ENCODE measurements around the gene NKX2-4. TPM values are rescaled to one million over a fixed set of nuclear protein-coding genes. Genes with fewer than 3 reads are reported as not detected.
"Not testable (repeated sequence)": the region's sequence is repeated elsewhere in the genome, so short reads cannot be mapped to it uniquely, and the experiment has no call there.

Gene NKX2-4
- not detected for total RNA-seq
- long read RNA-seq, result 0 reads

DNA sequence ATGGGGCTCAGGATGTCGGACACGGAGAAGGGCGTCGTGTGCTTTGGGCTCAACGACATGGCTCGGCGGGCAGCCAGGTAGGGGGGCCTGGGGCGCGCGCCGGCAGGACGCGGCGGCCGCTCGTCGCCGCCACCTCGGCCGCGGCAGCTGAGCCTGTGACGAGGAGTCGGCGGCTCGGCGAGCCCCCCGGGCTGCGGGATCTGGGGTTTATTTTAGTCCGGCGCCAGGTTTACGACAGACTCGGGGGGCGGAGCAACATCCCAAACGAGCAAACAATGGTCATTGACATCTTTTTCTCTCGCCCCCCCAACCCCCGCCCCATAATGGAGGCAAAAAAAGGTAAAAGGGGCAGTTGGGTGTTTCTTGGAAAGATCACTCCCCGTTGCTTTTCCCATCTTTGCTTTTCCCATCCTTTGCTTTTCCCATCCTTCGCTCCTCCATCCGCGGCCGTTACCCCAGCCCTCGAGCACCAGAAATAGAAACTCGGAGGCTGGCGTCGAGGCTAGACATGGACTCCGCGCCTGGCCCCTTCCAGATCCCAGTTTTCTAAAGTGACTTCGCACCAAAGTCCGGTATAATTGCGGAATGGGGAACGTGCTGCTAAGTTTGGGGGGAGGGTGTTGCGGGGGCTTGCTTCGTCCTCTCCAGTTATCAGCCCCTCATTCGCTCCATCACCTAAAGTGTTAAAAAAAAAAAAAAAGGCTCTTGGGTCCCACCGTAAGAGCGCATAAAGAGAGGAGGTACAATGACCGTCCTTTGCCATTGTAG lies at the start of gene NKX2-4:
Gene NKX2-4 (minus strand): TSS at position 186 of the 768 bp plus-strand sequence. CDS start 127 bp downstream, at position 59.
- DNase-seq (no peak), ATAC-seq (no peak)
- intact Hi-C loops (cut with micrococcal nuclease), result no loop called here

DNA sequence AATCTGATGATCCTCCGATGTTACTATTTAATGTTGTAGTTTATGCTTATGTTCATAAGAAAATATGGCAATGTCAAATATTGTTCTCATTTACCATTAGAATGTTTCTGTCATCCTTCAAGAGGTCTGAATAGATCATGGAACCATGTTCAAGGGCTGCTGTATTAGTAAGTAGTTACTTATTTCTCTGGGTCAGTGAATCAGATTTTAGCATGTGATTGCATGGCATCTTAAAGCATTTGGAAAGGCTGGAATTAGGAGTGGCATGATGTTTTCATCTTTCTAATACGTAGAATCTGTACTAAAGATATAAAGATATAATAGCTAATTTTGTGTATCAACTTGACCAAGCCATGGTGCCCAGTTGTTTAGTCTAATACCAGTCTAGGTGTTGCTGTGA lies 40.5 kb upstream of the NKX2-4 start:
- ATAC-seq, result no peak
- intact Hi-C loops (cut with micrococcal nuclease), result no loop called here
- DNase-seq, result no peak

DNA sequence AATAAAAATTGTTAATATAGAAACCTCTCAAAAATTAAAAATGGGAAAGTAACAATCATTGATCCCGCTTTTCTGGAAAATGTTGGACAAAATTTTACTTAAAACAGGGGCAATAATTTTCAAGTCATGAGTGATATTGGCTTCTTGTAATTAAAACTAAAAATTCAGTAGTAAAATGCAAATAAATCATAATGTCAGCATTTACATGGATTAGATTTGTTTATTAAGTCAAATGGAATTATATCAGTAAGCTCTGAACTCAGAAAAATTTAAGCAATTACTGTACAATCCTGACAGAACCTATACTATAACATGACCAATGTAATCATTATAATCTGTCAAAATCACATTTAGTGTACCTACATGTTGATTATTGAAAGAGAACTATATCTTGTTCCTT lies 39.9 kb upstream of the NKX2-4 start:
- intact Hi-C loops (cut with micrococcal nuclease), result no loop called here
- ATAC-seq, result no peak

DNA sequence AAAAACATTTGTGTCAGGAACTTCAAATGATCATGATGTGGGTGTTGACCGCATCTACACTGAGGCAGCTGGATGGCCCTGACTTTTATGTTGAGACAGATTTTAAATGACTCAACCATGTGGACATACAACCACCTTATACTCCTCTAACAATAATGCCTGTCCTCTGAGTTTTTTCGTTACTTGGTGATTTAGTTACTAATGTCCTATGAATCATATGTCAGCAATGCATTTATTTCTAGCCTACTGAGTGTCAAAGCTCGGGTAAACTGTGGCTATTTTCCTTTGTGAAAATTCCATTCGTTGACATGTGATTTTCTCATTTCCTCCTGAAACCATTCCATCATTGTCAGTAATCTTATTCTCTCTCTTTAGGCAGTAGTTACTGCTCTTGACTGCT lies 38.9 kb upstream of the NKX2-4 start:
- no peak for DNase-seq
- ATAC-seq, result no peak
- intact Hi-C loops (cut with micrococcal nuclease), result no loop called here

More for the DNA sequence above, 39.9 kb upstream of the NKX2-4 start:
- DNase-seq, result no peak

DNA sequence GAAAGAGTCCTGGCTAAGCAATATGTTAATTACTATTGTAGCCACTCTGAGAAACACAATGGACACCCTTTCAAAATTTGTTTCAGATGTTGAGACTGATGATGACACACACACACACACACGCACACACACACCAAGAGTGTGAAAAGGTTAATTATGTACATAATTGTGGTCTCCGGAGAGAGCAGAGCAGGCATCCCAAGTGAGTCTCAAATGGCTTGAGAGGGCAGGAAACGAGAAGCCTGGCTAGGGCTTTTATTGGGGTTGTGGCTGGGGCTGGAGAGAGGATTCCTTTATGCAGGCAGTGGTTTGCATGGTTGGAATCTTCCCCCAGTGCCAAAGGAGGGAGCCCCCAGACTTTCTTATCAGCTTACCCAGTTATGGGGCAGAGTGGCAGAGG lies 38.2 kb upstream of the NKX2-4 start:
- intact Hi-C loops (cut with micrococcal nuclease), result no loop called here
- no peak for ATAC-seq
- DNase-seq, result no peak

DNA sequence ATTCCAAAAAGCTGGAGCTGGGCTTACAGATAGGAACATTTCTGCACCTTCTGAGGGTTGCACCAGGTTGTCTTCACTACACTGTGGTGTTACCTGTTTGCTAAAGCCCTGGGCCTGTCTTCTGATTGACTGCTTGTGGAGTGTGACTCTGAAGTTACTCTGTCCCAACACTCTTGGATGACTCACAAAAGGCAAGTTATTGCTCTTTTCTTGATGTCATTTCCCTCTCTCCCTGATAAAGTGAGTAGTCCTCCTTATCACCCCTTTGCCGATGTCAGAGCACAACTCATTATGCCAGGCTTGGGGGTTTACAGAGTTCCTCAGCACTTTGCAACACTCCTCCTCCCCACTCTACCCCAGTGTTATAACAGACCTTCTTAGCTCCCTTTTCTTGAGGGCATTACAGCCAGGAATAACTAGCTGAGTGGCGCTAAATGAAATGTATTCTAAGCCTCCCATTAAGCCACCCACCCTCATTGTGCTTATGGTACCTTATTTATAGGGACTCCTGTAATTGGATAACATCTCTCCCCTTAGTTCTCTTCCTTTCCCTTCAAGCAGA lies 36.1 kb upstream of the NKX2-4 start:
- intact Hi-C loops (cut with micrococcal nuclease), result no loop called here
- DNase-seq, result no peak
- ATAC-seq, result no peak

DNA sequence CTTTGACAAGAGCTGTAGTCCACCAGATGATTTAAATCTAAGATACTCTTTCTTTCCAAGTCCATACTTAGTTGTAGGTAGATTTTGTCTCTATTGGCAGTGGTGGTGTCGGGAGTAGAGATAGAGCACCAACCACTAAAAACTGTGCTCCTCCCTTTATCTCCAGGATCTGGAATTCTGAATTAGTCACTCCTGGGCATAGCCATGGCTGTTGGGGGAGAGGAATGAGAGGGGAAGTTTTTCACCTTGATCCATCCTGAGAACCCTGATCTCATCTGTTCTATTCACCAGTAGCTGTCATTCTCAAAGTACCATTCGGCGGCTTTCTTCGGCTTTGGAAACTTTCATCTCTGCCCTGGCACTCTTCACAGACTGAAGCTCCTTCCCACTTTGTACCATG lies 35.6 kb upstream of the NKX2-4 start:
- ATAC-seq (no peak), DNase-seq (no peak)
- intact Hi-C loops (cut with micrococcal nuclease), result no loop called here

DNA sequence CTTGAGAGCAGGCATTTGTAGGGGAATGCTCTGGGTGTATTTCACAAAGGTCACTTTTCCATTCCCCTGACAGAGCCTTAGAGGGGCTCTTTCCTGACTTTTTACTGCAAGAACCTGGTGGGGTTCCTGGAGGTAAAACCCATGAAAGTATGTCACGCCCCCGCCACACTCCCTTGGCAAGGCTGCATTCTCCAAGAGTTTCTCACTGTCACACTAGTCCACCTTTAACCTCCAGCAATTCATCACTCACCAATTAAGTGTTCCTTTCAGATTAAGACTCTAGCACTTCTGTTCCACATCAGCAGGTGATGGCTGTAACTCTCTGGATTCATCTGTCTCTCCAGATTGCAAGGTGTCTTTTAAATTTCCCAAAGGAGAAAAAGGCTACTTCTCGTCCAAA lies 32.7 kb upstream of the NKX2-4 start:
- ATAC-seq (no peak), DNase-seq (no peak)
- intact Hi-C loops (cut with micrococcal nuclease), result no loop called here

DNA sequence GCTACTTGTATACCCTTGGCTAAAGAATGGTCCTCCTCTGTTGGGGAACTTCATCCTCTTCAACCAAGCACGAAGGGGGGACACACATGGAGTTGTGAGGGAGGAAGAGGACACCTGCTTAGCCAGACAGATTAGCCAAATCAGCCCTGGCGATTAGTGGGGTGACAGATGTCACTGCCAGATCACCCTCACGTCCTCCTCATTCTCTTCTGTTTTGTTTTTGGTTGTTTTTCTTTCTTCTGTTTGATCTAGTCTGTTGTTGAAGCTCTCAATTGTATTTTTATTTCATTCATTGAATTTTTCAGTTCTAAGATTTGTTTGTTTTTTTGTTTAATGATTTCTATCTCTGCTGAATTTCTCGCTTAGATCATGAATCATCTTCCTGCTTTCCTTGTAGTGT lies 27.5 kb upstream of the NKX2-4 start:
- intact Hi-C loops (cut with micrococcal nuclease), result no loop called here
- ATAC-seq (no peak), DNase-seq (no peak)

DNA sequence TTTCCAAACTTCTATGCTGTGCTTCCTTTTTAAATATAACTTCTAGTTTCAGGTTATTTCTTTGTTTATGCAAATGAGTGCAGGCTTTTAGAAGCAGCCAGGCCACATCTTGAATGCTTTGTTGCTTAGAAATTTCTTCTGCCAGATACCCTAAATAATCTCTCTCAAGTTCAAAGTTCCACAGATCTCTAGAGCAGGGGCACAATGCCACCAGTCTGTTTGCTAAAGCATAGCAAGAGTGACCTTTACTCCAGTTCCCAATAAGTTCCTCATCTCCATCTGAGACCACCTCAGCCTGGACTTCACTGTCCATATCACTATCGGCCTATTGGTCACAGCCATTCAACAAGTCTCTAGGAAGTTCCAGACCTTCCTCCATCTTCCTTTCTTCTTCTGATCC lies 26.4 kb upstream of the NKX2-4 start:
- ATAC-seq; intact Hi-C loops (cut with micrococcal nuclease); DNase-seq: not testable (repeated sequence)

DNA sequence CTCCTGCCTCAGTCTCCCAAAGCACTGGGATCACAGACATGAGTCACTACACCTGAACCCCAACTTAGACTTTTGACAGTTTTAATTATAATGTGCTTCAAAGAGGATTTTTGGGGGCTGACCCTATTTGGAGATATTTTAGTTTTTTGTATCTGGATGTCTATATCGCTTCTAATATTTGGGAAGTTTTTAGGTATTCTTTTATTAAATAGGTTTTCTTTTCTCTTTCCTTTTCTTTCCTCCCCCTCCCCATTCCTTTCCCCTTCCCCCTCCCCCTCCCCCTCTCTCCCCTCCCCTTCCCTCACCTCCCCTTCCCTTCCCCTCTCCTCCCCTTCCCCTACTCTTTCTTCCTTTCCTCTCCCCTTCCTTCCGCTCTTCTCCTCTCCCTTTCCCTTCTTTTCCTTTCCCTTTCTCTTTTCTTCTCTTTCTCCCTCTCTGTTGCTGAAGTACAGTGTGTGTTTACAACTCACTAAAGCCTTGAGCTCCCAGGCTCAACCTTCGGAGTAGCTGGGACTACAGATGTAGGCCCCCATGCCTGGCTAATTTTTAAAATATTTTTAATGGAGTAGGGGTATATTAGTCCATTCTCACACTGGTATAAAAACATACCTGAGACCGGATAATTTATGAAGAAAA lies 24.4 kb upstream of the NKX2-4 start:
- DNase-seq (no peak), ATAC-seq (no peak)
- intact Hi-C loops (cut with micrococcal nuclease), result no loop called here

DNA sequence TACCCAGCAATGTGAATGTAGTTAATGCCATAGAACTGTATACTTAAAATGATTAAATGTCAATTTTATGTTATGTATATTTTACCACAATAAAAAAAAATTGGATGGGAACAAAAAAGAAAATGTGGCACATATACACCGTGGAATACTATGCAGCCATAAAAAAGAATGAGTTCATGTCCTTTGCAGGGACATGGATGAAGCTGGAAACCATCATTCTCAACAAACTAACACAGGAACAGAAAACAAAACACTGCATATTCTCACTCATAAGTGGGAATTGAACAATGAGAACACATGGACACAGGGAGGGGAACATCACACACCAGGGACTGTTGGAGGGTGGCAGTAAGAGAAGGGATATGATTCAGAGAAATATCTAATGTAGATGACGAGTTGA lies 21.8 kb upstream of the NKX2-4 start:
- intact Hi-C loops (cut with micrococcal nuclease); DNase-seq; ATAC-seq: not testable (repeated sequence)

DNA sequence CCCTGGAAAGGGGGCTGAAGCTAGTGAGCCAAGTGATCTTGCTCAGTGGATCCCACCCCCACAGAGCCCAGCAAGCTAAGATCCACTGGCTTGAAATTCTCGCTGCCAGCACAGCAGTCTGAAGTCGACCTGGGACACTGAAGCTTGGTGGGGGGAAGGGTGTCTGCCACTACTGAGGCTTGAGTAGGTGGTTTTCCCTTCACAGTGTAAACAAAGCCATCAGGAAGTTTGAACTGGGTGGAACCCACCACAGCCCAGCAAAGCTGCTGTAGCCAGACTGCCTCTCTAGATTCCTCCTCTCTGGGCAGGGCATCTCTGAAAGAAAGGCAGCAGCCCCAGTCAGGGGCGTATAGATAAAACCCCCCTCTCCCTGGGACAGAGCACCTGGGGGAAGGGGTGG lies 16.7 kb upstream of the NKX2-4 start:
- intact Hi-C loops (cut with micrococcal nuclease); DNase-seq; ATAC-seq: not testable (repeated sequence)

DNA sequence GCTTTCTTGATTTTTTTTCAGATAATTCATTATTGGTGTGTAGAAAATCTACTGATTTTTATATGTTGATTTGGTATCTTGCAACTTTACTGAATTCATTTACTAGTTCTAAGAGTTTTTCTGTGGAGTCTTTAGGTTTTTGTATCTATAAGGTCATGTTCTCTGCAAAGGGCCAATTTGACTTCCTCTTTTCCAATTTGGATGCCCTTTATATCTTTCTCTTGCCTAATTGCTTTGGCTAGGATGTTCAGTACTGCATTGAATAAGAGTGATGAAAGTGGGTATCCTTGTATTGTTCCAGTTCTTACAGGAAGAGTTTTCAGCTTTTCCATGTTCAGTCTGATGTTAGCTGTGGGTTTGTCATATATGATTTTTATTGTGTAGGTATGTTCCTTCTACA lies 14.4 kb upstream of the NKX2-4 start:
- intact Hi-C loops (cut with micrococcal nuclease), result no loop called here
- ATAC-seq (no peak), DNase-seq (no peak)

DNA sequence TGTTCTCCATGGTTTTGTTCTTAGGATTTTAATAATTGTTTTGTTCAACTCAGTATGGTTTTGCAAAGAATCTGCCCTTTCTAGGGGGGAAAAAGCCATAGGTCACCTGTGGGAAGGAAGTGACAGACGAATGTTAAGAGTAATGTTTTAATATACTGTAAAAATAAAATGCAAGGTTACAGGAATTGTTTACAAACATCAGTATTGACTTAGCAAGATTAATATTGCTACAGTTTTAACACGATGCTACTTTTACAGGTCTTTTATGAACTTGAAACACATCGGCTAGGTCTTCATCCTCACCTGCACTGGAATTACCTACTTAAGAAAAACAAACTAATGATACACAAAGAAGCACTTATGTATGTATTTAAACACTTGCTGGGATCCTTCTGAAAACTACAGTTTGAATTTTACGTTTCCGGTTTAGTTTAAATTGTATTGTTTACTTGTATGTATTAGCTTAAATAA lies 1.7 kb upstream of the NKX2-4 start:
- DNase-seq (no peak), ATAC-seq (no peak)
- intact Hi-C loops (cut with micrococcal nuclease), result no loop called here

DNA sequence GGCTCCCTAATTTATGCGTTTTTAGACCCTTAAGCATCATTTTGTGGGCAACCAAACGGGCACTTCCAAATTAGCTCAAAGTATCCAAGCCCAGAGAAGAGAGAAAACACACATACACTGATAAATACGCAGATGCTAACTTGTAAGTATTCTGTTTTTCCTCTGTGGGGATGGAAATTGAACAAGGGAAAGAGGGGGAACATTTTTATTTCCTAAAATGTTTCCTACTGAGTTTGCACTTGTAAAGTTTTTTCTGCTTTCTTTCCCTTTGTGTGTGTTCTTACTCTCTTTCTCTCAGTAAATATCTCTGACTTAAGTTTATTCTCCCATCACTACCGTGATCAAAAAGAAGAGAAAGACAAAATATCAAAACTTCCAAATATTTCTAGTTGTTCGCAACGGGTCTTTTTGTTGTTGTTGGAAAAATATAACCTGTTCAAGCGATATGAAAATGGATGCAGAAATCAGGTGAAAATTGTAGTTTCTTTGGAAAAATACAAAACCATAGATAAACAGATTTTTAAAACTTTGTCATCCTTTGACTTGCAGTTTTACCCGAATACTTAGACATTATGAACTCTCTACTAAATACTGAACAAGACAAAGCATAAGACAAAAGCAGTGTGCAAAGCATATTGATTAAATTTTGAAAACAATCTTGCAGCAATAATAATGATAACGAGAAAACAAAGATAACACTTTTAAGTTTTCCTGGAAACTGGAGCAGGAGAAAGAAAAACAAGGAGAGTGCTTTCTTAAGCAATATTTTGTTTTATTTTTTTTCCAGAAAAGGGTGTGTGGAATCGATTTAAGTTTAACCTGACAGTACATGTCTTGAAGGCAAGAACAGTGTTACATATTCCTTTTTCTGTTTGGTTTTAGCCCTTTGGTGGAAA lies 1.0 kb upstream of the NKX2-4 start:
- no peak for DNase-seq
- no peak for ATAC-seq
- intact Hi-C loops (cut with micrococcal nuclease), result no loop called here

DNA sequence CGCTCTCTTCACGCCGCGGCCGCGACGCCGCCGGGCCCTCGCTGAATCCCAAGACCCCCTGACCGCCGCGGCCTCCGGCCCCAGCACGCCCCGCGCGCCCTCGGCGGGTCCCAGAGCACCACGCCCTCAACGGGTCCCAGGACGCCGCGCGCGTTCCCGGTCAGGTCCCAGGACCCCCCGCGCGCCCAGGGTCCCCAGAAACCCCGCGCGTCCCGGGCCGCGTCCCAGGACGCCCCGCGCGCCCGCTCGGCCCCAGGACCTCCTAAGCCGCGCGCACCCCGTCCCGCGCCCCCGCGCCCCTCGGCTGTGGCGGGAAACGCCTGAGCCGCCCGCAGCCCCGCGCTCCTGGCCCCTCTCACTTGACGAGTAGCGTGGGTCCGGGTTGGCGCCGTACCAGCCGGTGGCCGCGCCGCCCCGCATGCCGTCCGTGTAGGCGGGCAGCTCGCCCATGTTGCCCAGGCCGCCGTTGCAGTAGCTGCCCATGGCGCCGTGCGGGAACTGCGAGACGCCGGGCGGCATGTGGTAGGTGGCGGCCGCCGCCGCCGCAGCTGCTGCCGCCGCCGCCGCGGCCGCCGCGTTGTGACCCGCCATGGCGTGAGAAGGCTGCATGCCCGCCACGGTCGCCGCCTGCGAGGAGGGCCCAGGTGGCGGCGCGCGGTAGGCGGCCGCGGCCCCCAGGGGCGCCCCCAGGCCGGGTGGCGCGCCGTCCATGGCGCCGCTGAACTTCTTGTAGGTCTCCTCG lies 556 bp downstream of the NKX2-4 start:
- intact Hi-C loops (cut with micrococcal nuclease), result no loop called here
- DNase-seq, result no peak
- ATAC-seq, result no peak

DNA sequence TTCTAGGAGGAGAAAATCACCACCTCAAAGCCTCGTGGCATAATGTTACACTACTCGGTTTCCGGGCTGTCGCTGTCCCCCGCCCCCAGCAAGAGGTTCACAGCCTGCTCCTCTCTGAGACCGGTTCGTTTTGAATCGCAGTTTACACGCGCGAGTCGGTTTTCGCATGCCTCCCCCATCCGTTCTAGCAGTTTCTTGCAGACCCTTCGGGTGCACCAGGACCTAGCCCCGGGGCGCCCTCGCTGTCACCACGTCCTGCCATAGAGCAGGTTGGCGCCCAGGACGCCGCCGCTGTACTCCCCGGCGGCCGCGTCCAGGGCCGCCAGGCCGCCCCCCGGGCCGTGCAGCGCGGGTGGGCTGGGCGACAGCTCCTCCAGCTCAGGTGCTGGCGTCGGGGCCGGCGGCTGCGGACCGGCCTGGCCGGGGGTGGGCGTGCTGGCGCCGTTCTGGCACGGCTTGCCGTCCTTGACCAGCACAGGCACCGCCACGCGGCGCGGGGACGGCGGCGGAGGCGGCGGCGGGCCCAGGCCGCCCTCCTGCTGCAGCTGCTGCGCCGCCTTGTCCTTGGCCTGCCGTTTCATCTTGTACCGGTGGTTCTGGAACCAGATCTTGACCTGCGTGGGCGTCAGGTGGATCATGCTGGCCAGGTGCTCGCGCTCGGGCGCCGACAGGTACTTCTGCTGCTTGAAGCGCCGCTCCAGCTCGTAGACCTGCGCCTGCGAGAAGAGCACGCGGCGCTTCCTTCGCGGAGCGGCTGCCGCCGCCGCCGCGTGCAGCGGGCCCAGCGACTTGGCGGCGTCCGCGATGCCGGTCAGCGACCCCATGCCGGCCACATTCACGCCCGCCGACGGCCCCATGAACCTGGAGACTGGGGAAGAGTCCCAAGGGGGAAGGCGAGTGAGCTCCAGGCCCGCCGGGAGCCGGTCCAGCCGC lies 1.4 kb downstream of the NKX2-4 start:
- DNase-seq (no peak), ATAC-seq (no peak)
- intact Hi-C loops (cut with micrococcal nuclease), result no loop called here

Measured in left ventricle myocardium superior (tissue), 1 donor.